ENCODE measurements around the gene TACC2.

The TACC2 gene

DNA sequence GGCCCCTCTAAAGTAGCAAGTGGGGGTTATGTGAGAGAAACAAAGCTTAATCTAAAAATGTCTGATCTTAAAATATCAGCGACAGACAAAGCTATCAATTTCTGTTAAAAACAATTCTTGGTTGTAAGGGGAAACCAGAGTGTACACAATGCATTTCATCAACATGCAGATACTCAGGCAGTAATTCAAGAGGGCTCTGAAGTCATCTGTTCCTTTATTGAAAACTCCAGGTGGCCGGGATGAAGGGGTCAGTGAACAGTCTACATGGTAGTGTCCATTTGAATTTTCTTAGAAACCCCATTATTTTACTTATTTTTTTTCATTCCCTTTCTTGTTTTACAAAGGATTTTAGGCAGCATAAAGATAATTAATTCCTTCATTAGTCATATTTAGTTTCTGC, 245.5 kb downstream of the TACC2 start:
- DNase-seq = no peak

DNA sequence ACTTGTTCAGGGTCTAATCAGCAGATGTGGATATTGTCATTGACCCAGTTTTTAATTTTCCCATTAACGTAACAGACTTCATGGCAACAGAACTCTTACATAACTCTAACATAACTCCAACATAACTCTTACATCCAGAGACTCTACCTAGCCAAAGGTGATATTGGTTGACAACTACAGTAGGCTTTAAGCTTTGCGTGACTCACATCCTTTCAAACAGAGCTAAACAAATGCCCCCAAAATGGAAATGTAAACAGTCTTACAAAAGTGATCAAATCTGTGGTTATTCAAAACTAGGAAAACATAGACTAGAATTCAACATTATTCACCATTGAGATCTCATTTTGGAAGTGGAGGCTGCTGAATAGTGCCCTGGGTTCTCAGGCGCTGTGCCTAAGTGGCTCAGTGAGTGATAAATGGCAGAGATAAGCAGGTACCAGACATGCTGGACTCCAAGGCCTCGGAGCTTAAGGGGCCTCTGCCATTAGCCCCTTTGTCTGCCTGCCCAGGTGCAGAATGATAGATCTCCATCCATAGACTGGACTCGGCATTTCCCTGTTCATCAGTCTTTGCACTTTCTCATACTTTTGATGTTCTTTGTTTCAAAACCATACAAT, 247.8 kb downstream of the TACC2 start:
- no peak for DNase-seq

DNA sequence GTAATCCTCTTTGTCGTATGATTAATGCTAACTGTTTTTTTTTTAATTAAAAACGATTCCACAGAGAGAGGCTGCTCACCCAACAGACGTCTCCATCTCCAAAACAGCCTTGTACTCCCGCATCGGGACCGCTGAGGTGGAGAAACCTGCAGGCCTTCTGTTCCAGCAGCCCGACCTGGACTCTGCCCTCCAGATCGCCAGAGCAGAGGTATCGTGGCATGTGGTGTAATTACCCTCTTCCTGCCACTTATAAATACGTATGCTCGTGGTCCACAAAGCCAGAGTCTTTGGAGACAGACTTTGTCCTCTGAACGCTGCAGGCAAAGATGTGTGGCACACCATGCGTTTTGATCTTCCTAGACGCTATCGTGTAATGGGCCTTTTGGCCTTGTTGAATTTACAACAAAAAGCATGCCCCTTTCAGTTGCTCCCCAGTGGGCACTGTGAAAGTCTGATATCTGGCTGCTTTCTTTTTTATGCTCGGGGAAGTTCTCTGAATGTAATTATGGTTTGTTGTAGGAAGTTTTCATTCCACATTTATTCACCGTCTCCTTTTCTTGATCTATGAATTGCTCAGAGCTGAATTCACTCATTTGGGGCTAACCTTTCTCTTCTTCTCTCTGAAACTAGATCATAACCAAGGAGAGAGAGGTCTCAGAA, 248.5 kb downstream of the TACC2 start:
- no peak for DNase-seq

DNA sequence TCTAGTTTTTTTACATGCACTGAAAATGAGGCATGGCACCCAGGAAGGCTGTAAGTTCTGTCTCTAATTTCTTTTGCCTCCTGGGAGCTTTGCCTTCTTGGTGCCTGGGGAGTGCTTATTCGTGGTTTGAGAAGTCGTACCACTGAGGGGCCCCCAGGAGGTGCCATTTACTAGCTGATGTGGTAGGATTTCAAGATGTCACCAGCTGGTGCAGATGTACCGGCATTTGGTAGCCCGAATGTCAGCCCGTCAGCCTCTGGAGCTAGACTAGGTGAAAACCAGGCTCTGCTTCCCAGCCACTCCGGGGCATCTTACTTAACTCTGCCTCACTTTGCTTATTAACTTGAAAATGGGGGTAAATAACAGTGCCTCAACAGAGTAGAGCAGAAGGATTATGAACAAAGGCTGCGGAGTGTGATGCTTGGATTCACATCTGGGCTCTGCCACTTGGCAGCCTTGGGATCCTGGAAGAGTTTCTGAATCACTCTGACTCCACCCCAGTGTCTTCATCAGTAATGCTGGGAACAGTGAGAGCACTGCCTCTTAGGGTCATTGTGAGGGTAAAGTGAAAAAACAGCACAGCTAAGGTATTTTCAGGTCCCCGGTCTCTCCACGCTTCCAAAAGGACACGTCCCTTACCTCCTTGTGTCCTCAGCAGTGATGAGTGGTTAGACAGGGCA, 250.8 kb downstream of the TACC2 start:
- DNase-seq = no peak

DNA sequence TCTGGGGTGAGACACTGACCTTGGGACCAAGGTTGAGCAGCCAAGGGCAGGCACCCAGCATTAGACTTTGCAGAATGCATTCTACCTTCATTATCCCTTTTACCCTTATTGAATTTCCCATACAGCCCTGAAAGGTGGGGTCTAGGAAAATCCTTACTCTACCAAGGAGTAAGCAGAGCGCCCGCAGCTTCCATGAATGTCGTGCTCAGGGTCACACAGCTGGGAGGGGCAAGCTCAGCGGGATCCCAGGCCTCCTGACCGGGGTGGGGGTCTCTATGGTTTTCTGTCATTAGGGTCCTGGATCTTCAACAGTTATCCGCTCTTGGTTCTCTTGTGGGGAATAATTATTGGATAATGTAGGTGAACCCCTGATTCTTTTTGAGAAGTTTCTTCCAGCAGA, 251.4 kb downstream of the TACC2 start:
- DNase-seq = no peak

DNA sequence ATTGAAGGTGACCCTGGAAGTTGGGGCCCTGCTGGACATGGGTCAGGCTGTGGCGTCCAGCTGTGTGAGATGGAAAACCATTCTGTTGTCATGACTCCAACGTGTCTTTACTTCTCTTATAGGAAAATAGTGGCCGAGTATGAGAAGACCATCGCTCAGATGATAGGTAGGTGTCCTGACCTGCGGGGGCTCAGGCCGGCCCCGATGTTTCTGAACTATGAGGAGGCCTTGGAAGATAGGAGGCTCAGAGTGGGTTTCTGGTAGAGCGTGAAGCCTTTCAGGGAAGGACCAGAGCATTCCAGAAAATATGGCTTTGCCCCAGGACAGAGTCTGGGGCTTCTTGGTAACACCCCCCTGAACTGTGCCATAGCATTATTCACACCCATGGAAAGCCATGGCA, 252.9 kb downstream of the TACC2 start:
- no peak for DNase-seq

DNA sequence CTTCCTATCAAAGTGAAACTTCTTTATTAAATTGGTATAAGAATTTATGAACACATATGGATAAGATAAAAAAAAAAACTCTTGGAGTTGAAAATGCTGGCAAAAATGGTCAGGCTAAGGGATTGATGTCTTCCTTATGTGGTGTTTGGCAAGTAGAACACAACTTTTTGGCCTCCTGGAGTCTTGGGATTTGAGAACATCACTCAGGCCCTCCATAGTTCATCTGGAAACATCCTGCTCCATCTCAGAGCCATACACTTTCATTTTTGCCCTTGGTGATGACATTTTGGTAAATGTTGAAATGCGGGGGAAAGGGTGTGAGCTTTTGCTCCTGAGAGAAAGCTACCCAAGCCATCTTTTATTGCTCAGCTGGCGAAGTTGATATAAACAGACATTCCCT, 254.6 kb downstream of the TACC2 start:
- no peak for DNase-seq

DNA sequence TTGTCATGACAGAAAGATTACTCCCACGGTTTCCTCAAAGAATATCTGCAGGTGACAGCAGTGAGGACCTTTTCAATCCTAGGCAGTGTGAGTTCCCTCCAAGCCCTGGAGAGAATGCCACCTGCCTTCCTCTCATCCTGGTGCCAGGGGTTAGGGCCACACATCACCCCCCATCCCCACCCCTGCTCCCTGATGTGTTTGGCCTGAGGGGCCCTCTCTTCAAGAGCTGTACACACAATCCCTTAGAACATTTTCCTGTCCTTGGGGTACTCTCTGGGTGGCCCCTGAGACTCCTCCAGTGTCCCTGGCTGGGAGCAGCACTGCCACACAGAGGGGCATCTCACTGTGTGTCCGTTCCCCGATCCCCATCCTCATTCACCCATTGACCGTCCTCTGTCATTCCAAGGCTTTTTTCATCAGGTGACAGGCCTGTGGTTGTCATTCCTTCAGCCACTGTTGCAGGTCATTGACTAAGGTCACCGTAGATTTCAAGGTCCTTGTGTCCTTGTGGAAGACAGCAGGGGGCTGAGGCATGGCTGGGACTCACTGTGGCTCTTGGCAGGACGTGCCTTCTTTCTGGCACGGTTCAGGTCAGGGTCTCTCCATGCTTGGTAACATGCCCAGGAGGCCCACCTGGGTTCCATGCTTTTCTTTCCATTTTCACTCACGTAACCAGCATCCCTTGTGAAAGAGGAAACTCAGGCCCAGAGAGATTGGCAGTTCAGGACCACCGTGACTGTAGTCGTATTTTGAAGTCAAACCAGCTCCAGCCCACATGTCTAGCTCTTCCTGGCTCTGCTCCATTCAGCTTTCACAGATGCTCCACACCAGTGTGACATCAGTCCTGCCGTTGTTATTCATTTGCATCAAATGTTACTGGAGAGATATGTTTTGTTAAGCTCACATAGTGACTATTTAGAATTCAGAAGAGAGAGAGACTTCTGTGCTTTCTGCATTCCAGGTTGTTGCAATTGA, 255.3 kb downstream of the TACC2 start:
- DNase-seq = no peak

DNA sequence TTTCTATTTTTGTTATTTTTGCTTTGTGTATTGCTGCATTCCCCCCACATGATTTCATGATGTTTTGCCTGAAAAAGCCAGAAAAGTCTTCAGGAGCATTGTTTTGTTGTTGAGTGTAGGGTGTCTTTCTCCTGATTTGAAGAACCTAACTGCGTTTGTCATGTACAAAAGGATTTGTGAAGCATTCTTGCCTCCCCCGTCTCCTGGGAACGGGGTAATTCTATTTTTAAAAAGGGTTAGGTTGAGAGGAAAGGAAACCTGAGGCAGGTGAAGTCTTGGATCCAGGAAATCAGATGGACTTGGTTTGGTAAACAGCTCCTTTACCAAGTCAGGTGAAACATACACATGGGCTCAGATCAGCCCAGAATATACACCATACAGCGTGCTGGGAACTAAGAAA, 256.2 kb downstream of the TACC2 start:
- DNase-seq = no peak

DNA sequence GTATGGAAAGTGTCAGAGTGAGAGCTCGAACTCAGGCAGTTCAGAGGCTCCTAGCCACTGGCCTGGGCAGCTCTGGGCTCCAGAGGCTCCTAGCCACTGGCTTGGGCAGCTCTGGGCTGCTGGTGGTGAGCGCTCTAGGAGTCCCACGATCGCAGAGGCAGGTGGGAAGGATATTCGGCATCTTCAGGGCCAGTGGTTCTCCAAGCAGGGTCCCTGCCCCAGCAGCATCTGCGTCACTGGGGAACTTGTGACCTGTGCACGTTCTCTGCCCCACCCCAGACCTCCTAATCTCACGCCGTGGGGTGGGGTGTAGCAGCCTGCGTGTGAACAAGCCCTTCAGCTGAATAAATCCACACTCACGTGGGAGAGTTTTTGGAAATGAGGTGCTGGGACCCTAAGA, 256.9 kb downstream of the TACC2 start:
- no peak for DNase-seq

DNA sequence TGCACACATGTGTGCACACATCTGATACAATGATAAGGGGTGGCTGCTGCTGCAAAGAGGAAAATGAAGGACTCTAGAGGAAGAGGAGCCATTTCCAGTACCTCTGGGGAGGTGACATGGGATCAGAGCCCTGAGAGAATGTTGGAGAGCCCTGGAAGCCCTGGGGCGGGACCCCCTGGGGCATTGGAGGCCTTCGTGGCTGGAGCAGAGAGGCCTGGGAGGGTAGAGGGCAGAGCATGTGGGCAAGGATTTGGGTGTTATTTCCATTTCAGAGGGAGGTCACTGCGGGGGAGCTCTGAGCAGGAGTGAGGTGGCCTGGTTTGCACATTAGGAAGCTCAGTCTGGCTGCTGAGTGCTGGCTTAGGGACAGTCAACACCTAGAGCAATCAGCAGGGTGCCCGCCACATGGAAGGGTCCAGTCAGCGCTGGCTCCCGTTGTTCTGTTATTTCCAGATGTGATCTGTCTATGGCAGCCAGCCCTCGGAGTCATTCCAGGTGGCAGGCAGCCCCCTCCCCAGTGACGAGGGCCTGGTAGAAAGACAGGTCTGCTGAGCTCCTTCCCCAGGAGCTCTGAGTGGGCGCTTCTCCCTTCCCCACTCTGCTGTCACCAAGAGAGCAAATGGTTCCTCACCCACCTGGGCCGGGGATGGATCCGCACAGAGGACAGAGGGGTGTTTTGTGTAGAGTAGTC, 258.0 kb downstream of the TACC2 start:
- DNase-seq = no peak

DNA sequence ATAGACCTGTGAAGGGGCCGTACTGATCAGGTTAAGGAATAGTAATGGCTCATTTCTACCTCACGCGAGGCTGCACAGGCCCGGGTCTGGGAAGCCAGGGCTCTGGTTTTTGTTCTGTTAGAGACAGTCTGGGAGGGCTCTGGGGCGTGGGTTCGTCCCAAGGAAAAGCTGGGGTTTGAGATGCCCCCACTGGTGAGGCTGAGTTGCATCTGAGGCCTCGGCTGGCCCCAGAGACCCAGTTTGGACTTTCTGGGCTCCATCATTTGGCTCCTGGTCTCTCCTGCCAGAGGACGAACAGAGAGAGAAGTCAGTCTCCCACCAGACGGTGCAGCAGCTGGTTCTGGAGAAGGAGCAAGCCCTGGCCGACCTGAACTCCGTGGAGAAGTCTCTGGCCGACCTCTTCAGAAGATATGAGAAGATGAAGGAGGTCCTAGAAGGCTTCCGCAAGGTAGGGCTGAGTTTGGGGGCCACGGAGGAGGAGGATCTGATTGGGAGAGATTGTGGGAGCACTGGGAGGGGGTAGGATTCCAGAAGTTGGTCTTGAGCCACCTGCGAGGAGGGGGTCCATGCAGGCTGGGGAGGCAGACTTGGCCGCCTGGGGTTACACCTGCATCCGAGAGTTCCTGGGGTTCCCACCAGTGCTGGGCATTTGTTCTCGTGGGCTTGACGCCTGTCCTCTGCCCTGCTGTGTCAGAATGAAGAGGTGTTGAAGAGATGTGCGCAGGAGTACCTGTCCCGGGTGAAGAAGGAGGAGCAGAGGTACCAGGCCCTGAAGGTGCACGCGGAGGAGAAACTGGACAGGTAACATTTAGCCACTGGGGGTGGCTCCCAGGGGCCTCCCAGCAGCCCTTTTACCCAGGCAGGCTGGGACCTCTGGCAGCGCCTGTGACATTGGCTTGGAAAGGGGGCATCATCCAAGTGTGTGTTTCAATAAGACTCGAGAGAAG, 259.7 kb downstream of the TACC2 start:
- DNase-seq = no peak

DNA sequence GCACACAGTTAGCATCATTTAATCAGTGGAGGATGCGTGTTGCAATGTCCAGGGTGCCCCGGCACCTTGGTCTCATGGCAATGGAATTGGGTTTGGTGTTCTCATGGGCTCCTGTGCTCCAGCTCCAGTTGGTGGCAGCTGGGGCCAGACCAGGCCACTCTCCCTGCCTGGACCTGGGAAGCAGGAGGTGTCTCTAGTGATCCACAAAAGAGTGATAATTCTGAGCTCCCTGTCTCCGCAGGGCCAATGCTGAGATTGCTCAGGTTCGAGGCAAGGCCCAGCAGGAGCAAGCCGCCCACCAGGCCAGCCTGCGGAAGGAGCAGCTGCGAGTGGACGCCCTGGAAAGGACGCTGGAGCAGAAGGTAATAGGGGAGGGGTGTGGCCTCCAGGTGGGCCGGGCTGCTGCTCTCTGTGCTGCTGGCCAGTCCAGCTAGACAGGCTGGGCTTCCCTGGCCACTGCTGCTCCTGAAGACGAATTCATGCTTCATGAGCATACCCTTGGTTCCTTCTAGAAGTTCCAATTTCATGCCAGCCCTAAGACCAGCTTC, 260.4 kb downstream of the TACC2 start:
- no peak for DNase-seq

DNA sequence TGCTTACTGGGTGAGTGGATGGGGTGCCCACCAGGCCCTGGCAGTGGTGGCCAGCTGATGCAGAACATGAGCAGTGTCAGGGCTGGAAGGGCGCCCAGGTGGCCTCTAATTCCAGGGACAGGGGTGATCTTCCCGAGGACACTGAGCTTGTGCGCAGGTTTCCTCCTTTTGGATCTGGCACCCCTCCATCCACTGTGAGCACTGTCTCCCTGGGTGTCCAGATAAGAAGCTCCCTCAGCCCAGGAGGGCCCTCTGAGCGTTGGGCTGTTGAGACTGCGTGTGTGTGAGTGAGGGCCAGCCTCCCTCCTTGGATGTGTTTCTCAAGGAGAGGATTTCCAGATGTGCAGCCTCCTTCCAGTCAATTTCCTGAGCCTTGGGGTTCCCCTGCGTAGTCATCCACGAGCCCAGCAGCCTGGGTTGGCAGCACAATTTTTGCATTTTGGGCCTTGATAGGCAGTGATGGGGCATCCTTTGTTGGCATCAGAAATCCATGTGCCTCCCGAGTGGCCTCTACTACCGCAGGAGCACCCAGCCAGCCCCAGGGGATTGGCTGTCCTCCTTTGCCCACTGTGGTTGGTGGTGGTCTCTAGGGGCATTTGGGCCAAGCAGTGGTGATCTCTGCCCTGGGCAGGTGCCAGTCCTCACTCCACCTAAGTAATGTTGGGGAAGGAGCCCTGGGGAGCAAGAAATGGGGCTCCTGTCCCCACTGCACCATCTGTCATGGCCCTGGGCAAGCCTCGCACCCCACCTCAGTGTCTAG, 261.2 kb downstream of the TACC2 start:
- DNase-seq = no peak

DNA sequence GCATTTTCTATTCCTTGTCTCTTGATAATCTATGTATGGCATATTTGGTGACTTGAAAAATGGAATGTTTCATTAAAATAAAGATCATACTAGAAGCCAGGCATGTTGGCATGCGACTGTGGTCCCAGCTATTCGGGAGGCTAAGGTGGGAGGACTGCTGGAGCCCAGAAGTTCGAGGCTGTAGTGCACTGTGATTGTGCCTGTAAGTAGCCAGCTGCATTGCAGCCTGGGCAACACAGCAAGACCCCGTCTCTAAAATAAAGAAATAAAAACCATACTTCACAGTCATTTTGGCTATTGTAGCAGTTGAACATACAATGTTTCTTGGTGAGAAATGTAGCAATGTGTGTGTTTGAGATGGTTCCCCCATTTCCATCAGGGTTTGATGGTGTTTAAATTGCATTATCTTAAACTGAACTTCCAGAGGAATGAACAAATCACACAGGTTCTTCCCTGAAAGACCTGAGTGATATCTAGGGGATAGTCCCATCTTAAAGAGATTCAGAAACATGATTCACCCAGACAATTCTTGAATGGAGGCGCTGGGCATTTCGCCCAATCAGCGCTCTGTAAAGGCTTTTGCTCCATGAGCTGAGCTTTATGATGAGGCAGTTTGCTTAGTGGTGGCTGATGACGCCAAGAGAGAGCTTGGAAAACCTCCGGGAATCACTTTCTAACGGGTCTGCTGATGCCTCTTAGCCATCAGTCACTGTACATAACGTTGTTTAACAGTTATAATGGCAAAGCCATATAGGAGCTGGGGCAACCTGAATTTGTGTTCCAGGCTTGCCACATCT, 262.7 kb downstream of the TACC2 start:
- DNase-seq = no peak

DNA sequence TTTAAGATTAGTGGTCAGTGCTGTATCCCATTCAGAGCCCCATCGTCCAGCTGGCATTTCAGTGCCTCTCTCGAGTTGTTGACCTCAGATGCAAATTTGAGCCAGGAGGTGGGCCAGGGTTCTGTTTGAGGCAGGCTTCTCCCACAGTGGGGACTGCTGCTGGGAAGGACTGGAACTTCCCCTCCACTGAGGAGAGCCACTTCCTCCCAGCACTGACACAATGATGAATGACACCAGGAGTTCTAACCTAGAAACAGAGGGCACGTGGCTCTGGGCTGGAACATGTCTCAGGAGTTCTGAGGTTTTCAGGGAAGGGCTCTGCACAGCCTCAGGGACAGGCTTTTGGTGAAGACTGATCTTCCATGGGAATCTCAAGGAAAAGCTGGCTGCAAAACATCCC, 263.8 kb downstream of the TACC2 start:
- no peak for DNase-seq

DNA sequence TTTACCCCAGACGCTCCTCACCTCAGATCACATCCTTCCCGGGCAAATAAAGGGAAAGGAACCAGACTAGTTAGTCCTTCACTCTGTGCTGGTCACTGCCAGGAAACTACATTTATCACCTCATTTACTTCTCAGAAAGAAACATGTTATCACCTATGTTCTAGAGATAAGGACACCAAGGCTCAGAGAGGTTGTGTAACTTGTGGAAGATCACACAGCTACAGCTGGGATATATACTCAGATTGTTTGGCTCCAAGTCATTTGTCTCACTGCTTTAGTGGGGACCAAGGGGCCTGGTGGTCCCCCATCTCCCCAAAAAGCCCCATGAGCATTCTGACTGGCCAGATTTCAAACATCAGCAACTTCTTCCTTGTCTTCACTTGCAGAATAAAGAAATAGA, 264.6 kb downstream of the TACC2 start:
- DNase-seq = no peak

DNA sequence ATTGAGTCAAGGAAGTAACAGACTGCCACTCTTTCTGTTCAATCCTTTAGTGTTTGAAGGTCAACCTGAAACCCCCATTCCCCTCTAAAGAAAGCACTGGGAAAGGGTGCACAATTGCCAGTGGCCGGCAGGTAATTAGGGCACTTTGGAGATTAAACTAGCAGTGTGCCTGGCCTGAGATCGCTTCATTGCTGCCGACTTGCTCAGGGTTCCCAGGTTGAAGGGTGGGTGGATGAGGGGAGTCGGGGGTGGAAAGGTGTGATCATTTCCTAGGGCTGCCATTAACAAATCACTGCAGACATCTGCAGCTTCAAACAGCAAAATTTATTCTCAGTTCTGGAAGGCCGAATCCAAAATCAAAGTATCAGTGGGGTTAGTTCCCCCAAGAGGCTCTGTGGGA, 265.9 kb downstream of the TACC2 start:
- DNase-seq = no peak

DNA sequence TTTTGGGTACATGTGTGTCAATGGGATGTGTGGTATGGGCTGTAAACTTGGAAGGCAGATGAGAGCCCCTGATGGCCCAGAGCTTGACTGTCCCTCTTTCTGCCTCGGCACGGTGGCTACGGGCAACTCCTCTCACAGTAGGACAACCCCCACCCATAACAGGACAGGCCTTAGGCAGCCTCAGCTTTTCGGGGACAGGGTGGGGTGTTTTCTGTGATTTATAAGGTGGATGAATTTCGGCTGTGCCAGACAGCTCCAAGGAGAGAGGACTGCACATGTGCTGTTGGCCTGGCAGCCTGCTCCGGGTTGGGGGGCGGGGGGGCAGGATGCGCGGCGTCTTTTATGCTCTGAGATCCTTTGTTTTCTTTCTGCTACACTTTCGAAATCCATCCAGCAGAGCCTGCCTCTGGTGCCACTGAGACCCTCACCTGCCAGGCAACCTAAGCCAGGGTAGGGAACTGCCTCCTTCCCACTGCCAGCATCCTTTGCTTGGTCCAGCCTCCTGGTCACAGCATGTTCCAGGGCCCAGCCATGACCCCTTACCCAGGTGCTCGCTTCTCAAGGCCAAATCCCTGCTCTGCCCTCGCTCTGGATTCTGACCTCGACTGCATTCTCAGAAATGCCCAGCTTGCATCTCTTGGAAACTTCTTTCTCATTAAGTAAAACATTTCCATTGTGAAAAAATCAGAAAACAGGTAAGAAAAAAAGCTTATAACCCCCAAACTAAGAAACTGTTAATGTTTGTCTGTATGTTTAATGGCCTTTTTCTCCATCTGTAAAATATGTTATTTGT, 266.7 kb downstream of the TACC2 start:
- DNase-seq = no peak
